NB4 (cell line): ENCODE results near the gene ZNF440.

Experiments used
- DNase-seq: peaks from one replicate; pipeline ENCODE4 v3.0.0; 2010; ENCODE audit warnings: low read depth
- H3K4me3 ChIP-seq: one replicate; pipeline ENCODE4 v1.5.1; 2011; ENCODE audit warnings: mild to moderate bottlenecking, low read depth, low read length, moderate library complexity
- MYC ChIP-seq: IDR thresholded peaks from 2 replicates; pipeline ENCODE4 v1.6.1; 2011; ENCODE audit warnings: low read depth, low read length
- POLR2A ChIP-seq: IDR thresholded peaks from 2 replicates; pipeline ENCODE4 v1.6.1; 2011; ENCODE audit warnings: mild to moderate bottlenecking; ENCODE audit not compliant: insufficient read length; ENCODE audit errors: extremely low read depth
- TF ChIP-seq, protein P1 (sequence below): IDR thresholded peaks from one replicate; pipeline ENCODE4 v1.5.1; 2012; ENCODE audit warnings: low read depth, low read length
- TF ChIP-seq, protein P2 (sequence below): IDR thresholded peaks from 2 replicates; pipeline ENCODE4 v1.6.1; 2011; ENCODE audit warnings: low read depth, low read length

Gene ZNF440

DNA sequence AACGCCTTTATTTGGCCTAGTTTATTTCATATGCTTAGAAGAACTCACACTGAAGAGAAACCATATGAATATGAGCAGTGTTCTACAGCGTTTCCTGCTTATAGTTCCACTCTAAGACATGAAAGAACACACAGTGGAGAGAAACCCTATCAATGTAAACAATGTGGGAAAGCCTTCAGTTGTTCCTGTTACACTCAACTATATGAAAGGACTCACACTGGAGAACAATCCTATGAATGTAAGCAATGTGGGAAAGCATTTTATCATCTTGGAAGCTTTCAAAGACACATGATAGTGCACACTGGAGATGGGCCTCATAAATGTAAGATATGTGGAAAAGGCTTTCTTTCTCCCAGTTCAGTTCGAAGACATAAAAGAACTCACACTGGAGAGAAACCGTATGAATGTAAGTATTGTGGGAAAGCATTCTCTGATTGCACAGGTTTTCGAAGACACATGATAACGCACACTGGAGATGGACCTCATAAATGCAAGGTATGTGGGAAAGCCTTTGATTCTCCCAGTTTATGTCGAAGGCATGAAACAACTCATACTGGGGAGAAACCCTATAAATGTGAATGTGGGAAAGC is 33.5 kb upstream of the ZNF440 start:
- TF ChIP-seq, protein P1, sequence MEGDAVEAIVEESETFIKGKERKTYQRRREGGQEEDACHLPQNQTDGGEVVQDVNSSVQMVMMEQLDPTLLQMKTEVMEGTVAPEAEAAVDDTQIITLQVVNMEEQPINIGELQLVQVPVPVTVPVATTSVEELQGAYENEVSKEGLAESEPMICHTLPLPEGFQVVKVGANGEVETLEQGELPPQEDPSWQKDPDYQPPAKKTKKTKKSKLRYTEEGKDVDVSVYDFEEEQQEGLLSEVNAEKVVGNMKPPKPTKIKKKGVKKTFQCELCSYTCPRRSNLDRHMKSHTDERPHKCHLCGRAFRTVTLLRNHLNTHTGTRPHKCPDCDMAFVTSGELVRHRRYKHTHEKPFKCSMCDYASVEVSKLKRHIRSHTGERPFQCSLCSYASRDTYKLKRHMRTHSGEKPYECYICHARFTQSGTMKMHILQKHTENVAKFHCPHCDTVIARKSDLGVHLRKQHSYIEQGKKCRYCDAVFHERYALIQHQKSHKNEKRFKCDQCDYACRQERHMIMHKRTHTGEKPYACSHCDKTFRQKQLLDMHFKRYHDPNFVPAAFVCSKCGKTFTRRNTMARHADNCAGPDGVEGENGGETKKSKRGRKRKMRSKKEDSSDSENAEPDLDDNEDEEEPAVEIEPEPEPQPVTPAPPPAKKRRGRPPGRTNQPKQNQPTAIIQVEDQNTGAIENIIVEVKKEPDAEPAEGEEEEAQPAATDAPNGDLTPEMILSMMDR: no peak
- TF ChIP-seq POLR2A: no peak
- TF ChIP-seq, protein P2, sequence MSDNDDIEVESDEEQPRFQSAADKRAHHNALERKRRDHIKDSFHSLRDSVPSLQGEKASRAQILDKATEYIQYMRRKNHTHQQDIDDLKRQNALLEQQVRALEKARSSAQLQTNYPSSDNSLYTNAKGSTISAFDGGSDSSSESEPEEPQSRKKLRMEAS: no peak
- no peak for TF ChIP-seq MYC
- H3K4me3 ChIP-seq: no peak overlapping the region
- no peak for DNase-seq

DNA sequence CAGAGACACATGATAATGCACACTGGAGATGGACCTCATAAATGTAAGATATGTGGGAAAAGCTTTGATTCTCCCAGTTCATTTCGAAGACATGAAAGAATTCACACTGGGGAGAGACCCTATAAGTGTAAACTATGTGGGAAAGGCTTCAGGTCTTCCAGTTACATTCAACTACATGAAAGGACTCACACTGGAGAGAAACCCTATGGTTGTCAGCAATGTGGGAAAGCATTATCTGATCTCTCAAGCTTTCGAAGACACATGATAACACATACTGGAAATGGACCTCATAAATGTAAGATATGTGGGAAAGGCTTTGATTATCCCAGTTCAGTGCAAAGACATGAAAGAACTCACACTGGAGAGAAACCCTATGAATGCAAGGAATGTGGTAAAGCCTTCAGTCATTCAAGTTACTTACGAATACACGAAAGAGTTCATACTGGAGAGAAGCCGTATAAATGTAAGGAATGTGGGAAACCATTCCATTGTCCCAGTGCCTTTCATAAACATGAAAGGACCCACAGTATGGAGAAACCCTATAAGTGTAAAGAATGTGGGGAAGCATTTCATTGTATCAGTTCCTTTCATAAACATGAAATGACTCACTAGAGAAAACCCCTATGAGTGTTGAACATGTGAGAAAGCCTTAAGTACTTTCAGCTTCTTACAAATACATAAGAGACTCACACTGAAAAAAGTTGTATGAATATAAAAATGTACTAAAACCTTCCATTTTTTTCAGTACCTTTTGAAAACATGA is 32.6 kb upstream of the ZNF440 start:
- TF ChIP-seq MYC (no peak), POLR2A (no peak)
- TF ChIP-seq, protein P1: no peak
- TF ChIP-seq, protein P2: no peak
- DNase-seq: no peak
- H3K4me3 ChIP-seq: no peak overlapping the region

DNA sequence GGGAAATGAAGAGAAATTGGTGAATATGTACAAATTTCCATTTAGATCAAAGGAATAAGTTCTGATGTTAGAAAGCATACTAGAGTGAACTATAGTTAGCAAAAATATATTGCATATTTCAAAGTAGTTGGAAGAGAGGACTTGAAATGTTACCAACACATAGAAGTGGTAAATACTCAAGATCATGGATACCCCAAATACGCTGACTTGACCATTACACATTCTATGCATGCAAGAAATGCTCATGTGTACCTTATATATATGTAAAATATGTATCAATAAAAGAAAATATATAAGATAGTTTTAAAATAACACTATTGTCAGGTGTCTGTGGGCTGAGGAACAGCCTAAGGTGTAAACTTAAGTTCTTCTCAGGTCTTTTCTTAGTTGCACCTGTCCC is 30.3 kb upstream of the ZNF440 start:
- H3K4me3 ChIP-seq: no peak overlapping the region
- TF ChIP-seq, protein P1: no peak
- no peak for TF ChIP-seq MYC
- DNase-seq: no peak

DNA sequence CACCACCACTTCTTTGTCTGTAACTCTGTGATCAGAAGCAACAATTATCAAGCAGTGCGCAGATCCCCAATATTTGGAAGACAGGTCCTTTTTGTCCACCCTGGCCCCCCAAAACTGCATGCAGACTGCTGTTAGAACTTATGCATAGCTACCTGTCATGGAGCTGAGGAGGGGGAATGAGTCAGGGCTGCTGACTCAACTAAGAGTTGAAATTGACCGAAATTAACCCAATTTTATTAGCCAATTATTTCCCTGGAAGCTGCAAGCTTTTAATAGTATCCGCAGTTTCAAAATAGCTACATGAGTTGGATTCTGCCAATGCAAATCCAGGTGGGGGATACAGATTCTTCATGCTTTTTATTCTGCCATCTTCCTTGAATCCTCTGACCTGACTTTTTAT is 29.7 kb upstream of the ZNF440 start:
- no peak for DNase-seq
- no peak overlapping the region for H3K4me3 ChIP-seq
- TF ChIP-seq, protein P2: no peak
- TF ChIP-seq MYC: no peak
- TF ChIP-seq, protein P1: no peak
- TF ChIP-seq POLR2A: no peak

DNA sequence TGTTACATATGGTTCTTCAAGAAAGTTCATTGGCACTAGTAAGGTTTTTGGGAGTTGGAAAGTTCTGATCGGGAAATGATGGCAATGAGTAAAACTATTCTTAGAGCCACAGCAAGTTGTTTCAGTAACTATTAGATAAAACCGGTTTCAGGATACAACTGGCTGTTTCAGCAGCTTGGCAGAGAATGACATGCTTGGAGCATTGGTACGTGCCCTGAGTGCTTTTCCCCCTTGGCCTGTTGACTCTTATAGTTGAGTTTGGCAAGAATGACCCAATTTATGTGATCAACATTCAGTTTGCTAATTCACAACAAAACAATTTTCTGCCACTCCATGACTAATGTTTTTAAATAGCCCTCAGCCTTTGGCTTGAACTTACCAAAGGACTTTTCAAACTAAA is 26.5 kb upstream of the ZNF440 start:
- no peak overlapping the region for H3K4me3 ChIP-seq
- TF ChIP-seq, protein P2: no peak
- TF ChIP-seq MYC (no peak), POLR2A (no peak)
- no peak for DNase-seq

DNA sequence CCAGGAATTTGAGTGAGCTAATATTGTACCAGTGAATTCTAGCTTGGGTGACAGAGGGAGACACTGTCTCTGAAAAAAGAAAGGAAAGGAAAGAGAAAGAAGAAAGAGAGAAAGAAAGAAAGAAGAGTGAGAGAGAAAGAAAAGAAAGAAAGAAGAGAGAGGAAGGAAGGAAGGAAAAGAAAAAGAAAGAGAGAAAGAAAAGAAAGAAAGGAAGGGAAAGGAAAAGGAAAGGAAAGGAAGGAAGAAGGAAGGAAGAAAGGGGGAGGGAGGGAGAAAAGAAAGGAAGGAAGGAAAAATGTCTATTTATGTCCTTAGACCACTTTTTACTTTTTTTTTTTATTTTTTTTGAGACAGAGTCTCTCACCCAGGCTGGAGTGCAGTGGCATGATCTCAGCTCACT is 21.1 kb upstream of the ZNF440 start:
- no peak overlapping the region for H3K4me3 ChIP-seq
- TF ChIP-seq MYC: no peak
- no peak for TF ChIP-seq POLR2A
- TF ChIP-seq, protein P2: no peak
- TF ChIP-seq, protein P1: no peak
- DNase-seq: no peak
